Ammon's horn (tissue), 1 donor: ENCODE data around the gene NSG1.

Experiments used
- DNase-seq: peaks from one replicate; pipeline ENCODE4 v3.0.0-alpha.2; 2016; ENCODE audit warnings: low spot score

Gene NSG1

GRCh38 chr4:4374388-4375098 is 12.4 kb upstream of the NSG1 start:
- no peak for DNase-seq

- DNase-seq, result no peak
These were observed 10.8 kb upstream of the NSG1 start for GRCh38 chr4:4376074-4376473.

- DNase-seq, result no peak
These were observed 9.7 kb upstream of the NSG1 start for GRCh38 chr4:4377191-4377590.

- no peak for DNase-seq
These were observed 9.0 kb upstream of the NSG1 start for GRCh38 chr4:4377732-4378460.

- DNase-seq, result no peak
These were observed 7.3 kb upstream of the NSG1 start for GRCh38 chr4:4379540-4380087.

- no peak for DNase-seq
These were observed 3.8 kb upstream of the NSG1 start for GRCh38 chr4:4383085-4383484.

- DNase-seq, result no peak
These were observed 2.1 kb upstream of the NSG1 start for GRCh38 chr4:4384837-4385236.

- no peak for DNase-seq
These were observed 1.1 kb upstream of the NSG1 start for GRCh38 chr4:4385729-4386295.

GRCh38 chr4:4386296-4386735 is 586 bp upstream of the NSG1 start:
- no peak for DNase-seq

- no peak for DNase-seq
These were observed 819 bp downstream of the NSG1 start for GRCh38 chr4:4387531-4388310.

GRCh38 chr4:4388311-4388790 is 1.4 kb downstream of the NSG1 start:
- no peak for DNase-seq

GRCh38 chr4:4388836-4389575 is 2.1 kb downstream of the NSG1 start:
- DNase-seq, result no peak

- no peak for DNase-seq
These were observed 3.1 kb downstream of the NSG1 start for GRCh38 chr4:4390046-4390445.

- no peak for DNase-seq
These were observed 3.8 kb downstream of the NSG1 start for GRCh38 chr4:4390515-4391240.

- DNase-seq, result no peak
These were observed 5.0 kb downstream of the NSG1 start for GRCh38 chr4:4391866-4392265.

GRCh38 chr4:4392501-4393183 is 5.7 kb downstream of the NSG1 start:
- no peak for DNase-seq

- no peak for DNase-seq
These were observed 7.7 kb downstream of the NSG1 start for GRCh38 chr4:4394644-4395043.

GRCh38 chr4:4395371-4395770 is 8.5 kb downstream of the NSG1 start:
- no peak for DNase-seq

GRCh38 chr4:4395849-4396627 is 9.1 kb downstream of the NSG1 start:
- DNase-seq, result peak; percentile 48
